Stimulated activated CD8-positive, alpha-beta memory T cell treated with anti-CD3 and anti-CD28 coated beads, Interleukin-4, amount 100 ng/mL, for 24 hours (primary cell): Measurements from ENCODE around the gene NUDCD3.
A peak's percentile ranks its signal among the peaks of the same experiment; 100 is the strongest.

ENCODE experiments used
- DNase-seq: peaks from one replicate; pipeline ENCODE4 v3.0.0-alpha.2; 2020; ENCODE audit warnings: low read depth

The NUDCD3 gene

DNA sequence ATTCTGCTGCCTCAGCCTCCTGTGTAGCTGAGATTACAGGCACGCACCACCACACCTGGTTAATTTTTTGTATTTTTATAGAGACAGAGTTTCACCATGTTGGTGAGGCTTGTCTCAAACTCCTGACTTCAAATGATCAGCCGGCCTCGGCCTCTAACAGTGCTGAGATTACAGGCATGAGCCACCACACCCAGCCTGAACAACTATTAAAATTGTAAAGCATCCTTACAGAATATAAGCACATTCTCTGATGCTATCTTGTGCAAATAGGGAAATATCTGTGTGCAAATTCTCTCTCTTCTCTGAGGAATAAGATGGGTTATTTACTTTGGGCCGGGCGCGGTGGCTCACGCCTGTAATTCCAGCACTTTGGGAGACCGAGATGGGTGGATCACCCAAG is 12.5 kb downstream of the NUDCD3 start:
- DNase-seq, result no peak

DNA sequence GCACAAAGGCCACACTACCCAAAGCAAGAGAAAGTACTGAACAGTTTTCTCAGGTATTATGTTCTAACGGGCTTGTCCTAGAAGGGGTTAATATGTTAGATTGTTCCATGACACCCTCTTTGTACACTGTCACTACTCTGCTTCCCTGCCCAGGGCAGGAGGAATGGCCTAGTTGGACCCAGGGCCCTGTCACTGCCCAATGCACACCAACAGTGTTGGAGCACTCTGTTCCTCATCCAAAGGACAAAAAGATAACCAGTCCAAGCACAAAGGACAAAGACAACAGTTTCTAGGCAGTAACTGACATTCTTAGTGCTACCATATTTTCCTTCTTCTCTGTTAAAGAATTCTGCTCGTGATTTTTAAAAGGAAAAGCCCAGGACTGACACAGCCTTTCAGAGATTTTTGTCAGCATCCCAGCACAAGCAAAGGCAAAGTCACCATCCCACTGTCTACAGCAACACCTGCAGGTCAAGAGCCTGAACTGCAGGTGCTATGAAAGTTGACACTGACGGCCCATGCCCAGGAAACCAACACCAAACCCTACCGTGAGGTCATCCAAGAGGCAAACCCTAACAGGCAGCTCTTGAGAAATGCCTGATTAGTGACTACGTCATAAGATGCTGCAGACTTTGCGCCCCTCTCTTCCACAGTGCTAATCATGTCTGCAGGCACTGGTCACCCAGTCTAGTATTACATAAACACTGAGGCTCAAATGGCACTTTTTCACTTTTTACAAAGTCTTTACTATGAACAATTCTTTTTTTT is 13.2 kb downstream of the NUDCD3 start:
- DNase-seq, result peak; percentile 19

DNA sequence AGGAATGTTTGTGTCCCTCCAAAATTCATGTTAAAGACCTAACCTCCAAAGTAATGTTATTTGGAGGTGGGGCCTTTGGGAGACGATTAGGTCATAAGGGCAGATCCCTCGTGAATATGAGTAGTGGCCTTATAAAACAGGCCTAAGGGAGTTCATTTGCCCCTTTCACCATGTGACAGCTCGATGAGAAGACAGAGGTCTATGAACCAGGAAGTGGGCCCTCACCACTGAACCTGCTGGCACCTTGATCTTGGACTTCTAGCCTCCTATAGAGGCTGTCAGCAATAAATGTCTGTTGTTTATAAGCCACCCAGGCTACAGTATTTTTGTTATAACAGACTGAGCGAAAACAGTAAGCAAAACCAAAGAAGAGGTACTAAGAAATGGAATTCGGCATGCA is 14.1 kb downstream of the NUDCD3 start:
- DNase-seq, result no peak

DNA sequence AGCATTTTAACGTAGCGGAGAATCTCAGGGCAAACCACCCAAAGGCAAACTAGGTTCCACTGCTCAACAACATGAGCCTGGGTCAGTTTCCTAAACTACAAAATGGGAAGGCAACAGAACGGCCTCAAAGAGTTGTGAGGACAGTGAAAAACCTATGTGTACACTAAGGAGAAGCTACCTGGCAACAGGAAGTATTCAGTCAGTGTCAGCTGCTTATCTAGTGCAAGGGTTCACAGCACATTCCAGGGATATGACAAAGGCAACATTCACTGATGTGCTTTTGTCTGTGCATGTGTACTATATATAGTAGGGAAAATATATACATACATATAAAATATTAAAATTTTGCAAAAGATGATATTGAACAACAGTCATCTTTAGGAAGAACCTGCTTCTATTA is 17.2 kb downstream of the NUDCD3 start:
- no peak for DNase-seq

DNA sequence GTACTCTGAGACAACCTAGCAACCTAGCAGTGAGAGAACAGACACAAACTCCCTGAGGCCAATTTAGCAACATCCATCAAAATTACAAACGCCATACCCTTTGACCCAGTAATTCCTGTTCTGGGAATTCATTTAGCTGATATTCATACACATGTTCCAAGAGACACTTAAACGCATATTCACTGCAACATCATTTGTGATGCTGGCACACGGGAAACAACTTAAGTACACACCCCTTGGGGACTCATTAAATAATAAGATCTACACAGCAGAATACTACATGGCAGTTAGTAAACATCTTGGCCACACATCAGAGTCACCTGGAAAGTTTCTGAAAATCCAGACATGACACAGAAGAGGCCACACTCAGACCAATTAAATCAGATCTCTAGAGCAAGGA is 17.6 kb downstream of the NUDCD3 start:
- DNase-seq, result no peak

DNA sequence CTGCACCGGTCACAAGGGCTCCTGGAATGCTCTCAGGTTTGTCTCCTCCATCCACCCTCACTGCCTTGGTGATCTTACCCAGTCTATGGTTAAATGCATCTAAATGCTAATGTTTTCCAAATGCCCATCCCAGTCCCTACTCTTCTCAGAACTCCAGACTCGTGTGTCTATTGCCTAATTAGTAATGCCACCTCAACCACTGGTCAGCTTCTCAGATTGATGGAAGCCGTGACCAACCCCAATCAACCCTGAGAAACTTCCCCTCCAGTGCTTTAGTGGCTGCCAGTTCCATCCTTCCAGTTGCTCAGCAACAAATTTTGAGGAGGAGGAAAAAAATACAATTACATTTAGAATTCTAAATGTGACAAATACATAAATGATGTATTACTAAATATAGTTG is 18.6 kb downstream of the NUDCD3 start:
- no peak for DNase-seq

DNA sequence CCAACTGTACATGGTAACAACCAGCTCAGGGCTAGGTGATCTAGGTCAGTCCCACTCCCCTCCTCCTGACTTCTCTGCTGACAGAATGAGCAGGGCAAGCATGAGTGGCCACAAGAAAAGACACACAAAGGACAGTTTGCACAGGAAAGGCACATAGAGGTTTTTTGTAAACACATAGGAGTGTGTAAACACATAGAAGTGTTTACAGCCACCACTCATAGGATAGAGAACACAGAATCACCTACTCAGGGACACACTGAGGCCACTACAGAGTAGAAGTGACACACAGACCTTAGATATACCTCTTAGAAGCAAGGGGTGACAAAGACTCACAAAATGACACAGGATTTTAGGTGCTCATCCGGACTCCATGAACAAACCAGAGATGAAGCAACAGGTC is 19.0 kb downstream of the NUDCD3 start:
- no peak for DNase-seq

DNA sequence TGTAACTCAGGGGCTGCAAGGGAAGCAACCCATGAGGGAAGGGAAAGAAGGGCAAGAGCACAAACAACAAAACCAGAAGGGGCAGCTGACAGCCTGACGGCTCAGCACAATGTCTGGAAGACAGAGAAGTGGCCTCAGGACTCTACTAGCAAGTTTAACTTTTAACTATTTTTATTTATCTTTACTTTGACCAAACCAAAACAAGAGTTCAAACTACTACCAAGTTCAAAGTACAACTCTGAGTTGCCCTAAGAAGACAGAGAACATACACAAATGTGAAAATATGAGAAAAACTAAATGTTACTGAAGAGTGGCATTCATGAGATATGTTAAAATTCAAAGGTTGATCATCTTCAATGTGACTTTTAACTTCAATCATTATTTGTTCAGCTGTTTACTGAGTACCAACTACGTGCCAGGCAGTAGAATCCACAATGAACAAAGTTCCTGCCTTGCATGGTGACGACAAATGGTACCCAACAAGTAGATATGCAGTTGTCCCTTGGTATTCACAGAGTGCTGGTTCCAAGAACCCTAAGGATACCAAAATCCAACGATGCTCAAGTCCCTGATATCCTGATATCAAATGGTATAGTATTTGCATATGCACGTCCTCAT is 19.7 kb downstream of the NUDCD3 start:
- DNase-seq, result no peak

DNA sequence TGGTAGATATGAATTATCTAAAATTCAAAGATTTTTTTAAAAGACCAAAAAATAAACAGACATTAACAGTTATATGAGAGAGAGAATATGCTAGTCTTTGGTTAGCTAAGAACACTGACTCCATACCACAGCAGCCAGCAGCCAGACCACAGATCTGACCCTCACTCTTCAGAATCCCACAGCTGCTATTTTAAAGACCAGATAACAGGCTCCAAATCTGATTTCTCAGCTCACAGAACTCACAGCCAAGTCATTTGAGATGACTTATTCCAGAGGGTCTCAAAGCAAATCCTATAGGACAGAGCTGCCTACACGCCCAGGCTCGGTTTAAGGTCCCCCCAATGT is 20.4 kb downstream of the NUDCD3 start:
- no peak for DNase-seq

DNA sequence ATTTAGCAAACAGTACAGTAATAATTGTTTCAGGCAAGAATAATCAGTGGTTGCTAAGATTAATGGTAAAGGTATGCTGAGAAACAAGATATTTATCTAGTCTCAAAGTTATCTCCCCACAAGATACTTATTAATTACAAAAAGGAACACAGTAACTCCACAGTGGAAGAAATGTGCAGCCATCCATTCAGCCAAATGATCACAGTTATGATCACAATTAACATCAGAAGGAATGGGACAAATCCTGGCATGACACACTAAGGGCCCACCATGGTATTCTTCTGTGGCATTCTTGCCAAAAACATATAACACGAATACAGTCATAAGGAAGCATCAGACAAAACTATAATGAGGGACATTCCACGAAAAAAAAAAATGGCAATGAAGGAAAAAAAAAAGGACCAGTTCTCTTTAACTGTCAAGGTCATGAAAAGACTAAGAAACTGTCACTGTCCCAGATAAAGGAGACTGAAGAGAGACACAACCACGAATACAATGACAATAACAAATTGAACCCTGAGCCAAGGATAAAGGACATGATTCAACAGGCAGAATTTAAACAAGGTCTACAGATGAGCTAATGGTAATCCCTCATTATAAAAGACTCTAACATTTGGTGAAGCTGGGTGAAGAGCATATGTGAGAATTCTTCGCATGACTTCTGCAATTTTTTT is 20.9 kb downstream of the NUDCD3 start:
- DNase-seq, result no peak

DNA sequence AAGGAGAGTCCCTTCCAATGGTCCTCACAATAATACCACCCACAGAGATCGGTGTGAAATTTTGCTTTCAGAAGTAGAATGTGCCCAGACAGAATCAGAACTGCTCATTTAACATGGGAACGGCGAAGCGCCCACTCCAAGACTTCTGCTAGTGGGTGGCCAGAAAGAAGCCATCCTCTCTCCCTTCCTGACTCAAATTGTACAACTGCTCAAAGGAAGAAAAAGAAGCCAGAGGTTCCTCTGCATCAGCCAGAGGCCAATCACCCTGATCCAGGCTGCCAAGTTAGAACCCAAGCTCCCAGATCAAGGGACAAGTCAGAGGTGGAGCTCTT is 23.3 kb downstream of the NUDCD3 start:
- no peak for DNase-seq

DNA sequence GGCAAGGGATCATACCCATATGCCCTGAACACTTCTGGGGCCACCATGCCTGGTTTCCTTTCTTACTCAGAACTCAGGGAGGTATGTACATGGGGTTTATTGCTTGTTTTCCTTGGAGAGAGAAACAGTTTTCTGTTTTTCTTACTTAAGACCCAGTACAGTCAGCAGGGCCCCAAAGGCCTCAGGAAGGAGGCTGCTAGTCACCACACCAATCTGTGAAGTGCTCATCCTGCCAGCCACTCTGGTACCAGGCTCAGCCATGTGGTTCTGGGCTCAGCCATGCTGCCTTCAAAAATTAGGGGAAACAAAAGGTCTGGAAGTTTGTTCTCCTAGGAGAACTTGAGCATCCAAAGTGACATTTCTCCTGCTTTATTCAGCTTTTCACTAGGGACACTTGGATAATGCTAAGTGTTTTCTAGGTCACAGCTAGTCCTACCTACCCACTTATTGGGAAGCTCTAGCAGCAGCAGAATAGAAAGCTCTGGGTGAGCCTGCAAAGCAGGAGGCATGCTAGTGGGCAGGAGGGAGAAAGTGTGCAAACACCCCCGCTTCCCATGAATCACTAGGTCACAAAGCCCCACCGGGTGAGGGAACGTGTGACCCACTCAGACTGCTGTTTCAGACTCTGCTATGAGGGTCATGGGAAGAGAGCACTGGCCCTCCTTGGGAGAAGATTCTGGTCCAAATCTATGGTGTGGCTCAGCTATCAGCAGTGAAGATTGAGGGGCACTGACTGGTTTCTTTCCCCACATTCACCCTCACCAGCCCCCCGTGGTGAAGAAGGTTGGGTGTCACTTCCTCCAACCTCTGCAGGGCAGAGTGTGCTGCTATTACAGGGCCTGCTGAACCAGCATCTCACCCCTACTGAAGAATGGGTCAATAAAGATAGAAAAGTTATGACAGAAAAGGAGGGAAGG is 23.9 kb downstream of the NUDCD3 start:
- DNase-seq, result no peak

DNA sequence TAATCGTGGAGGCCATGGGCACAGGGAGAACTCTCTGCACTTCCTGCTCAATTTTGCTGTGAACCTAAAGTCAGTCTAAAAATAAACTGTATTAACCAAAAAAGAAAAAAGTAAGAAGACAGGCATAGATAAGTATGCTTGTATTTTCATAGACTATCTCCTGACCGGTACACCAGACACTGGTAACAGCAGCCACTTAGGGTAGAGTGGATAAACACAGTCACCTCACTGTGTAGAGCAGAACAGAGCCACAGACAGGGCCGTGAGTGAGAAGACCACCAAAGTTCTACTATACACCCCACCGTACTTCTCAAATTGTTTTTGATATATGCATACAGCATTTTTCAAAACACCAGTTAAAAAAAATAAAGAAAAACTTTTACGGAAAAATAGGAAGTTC is 25.0 kb downstream of the NUDCD3 start:
- no peak for DNase-seq

DNA sequence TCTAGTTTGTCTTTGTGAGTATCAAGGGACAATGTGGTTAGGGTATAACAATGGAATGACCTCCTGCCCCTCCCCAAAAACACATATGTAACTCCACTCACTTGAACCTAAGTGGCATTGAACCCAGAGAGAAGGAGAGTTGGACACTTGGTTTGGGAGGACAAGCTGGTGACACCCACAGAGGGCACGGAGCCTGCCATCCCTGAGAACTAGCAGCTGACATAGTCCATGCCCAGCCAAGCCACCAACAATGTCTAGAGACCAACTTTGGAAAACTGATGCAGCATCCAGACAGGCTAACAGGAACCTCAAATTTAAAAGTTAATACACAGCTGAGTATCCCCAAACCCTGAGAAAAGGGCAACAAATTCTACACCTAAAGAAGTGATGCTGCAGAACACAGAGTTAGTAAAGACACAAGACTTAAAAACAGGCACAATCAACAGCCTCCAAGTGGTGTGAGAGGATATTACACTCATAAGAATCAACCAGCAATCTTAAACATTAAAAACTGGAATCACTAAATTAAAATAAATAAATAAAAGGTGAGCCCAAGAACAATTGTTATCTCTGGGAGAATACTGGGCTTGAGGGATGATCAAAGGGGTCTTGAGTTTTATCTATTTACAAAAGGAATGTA is 27.2 kb downstream of the NUDCD3 start:
- no peak for DNase-seq

DNA sequence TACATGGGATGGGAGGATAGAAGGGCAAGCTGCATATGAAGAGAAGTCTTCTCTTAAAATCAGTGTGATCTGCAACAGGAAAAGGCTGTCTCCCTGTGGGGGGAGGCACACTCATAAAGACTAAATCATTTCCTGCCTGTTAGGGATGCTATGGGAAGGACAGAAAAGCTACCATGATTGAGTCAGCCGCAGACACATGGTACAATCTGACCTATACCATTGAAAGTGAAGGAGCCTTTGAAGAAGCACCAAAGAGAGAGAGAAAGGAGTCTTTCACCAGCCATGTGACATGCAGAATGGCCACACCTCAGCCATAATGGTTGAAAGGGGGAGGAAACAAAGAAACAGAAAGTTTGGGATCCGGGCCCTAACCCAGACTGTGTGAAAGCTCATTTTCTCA is 29.1 kb downstream of the NUDCD3 start:
- DNase-seq, result no peak

DNA sequence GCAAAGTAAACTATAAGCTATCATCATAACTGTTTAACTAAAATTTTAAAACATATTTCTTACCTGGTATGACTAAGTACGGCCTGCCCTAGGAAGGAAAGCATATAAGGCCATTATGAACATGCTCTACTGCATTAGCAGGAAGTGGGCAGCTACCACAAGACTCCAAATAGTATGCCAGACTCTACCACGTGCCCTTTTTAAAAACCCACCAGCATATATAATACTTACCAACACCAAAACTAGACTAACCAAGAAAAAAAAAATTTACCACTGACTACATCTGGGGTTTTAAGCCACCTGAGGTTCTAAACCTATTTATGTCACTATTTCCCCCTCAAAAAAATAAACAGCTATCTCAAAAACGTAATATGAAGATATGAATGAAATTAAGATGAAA is 30.1 kb downstream of the NUDCD3 start:
- DNase-seq, result no peak

DNA sequence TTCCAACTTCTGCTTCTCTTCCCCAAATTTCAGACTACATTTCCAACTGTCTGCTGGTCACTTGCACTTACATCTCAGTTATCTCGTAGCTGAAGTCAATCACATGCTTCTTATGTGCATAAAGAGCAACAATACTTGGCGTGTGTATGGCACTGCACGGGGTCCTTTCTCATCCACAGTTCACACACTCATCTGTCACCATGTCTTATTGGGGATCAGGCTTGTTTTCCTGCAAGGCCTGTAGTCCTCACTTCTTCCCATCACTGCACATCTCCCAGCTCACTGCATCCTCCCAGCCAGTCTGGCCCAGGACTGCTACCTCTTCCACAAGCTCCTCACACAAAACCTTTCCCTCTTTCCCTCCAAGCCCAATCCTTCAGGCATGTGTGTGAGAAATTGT is 35.3 kb downstream of the NUDCD3 start:
- no peak for DNase-seq

DNA sequence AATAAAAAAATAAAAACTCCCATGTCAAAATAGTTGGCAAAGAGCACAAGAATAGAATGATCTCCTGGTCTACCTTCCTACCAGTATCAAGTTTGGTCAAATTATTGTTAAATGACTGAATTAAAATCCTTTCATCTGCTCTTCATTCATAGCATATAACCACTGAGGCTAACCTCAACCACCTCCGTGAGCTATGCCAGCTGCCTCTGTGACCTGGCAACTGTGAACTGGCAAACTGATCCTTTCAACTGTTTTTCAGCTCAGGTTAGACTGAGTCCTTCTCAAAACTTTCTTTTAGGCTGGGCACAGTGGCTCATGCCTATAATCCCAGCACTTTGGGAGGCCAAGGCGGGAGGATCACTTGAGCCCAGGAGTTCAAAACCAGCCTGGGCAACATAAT is 36.1 kb downstream of the NUDCD3 start:
- no peak for DNase-seq

DNA sequence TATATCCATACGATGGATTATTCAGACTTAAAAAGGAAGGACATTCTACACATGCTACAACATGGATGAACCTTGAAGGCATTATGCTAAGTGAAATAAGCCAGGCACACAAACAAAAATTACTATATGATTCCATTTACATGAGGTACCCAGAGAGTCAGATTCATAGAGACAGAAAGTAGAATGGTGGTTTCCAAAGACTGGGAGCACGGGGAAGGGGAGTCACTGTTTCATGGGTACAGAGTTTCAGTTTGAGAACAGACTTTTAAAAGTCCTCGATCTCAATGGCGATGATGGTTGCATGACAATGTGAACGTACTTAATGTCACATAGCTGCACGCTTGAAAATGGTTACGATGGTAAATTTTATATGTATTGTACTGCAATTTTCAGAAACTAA is 39.3 kb downstream of the NUDCD3 start:
- no peak for DNase-seq

DNA sequence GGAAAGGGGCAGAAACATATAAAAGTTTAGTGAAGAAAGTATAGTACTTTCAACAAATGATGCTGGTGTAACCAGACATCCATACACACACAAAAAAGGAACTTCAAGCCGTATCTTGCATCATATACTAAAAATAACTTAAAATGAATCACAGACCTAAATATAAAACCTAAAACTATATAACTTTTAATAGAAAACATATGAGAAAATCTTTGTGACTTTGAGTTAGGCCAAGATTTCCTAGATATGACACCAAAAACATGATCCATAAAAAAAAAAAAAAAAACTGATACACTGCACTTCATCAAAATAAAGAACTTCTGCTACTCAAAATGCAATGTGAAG is 40.9 kb downstream of the NUDCD3 start:
- DNase-seq, result no peak

DNA sequence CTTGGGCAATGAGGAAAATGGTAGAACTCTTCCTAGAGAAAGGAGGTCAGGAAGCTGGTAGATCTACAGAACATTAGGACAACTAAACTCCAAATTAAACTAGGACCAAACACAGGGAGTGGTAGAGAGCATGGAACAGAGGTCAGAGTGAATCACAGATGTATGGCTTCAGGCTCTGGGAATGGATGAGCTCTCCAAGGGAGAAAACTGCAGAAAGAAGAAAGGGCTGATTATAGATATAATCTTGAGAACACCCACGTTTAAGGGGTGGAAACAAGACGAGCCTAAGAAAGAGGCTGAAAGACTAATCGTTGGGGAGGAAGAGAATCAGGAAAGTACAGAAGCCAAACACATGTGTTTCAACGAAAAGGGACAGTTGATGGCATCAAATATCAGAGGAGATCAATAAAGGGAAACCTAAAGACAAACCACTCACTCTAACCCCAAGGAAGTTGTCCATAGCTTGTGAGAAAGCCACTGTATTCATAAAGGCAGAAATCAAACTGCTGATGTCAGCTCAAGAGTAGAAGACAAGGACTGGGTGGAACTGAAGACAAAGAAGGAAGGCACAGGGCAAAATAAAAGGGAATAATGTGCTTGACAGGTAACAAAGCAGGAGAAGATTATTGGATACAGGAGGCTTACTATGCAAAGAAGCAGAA is 41.4 kb downstream of the NUDCD3 start:
- no peak for DNase-seq
